NCI-H446 treated with DMSO at 0.1 percent for 48 hours (cell line): ENCODE data around the gene CTDP1.
"Not testable (repeated sequence)": the region's sequence is repeated elsewhere in the genome, so short reads cannot be mapped to it uniquely, and the experiment has no call there.

ENCODE experiments used
- DNase-seq: peaks from one replicate; lab custom pipeline; 2025; lab: John Stamatoyannopoulos, UW

Gene CTDP1

GRCh38 chr18:79740521-79741361, 61.1 kb downstream of the CTDP1 start:
- DNase-seq = no peak

DNA sequence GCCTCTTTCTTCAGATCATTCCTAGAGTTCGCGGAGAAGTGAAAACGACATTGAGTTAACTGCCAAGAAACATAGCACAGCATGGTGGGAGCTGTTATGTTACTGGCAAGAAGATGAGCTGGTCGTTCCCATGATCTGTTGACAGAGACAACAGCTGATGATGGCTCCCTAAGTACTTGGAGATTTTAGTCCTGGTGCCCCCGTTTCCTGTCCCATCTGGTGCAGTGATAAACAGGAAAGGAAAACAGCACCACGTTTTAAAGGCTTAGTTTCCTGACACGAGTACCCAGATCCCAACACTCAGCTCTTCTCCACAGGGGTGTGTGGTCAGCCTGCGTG, 61.7 kb downstream of the CTDP1 start:
- DNase-seq = no peak

DNA sequence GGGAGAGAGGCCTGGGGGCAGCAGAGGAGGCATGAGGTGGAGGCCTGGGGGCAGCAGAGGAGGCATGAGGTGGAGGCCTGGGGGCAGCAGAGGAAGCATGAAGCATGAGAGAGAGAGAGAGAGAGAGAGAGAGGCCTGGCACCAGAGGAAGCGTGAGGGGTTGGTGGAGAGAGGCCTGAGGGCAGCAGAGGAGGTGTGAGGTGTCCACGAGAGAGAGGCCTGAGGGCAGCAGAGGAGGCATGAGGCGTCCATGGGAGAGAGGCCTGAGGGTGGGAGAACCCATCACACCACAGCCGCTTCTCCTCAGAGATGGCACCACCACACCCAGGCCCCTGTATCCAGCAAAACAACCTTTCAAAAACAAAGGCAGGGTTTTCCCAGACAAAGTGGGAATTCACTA, 62.5 kb downstream of the CTDP1 start:
- no peak for DNase-seq

DNA sequence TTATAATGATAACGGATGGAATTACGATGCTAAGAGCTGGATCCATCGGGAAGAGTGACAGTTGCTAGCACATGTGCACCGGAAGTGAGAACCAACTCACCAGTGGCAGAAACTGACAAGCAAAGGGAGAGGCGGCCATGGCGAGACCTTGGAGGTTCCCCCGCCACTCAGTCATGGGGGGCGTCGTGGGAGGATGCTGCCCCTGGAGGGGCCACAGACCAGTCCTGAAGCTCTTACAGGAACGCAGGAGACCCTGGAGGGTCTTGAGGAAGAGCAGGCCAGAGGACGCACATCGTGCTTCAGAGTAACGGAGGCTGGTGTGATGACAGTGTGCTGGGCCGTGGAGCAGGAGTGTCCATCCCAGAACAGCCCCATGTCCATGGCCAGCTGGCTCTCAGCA, 65.0 kb downstream of the CTDP1 start:
- DNase-seq = no peak

GRCh38 chr18:79746730-79747129, 67.1 kb downstream of the CTDP1 start:
- no peak for DNase-seq

DNA sequence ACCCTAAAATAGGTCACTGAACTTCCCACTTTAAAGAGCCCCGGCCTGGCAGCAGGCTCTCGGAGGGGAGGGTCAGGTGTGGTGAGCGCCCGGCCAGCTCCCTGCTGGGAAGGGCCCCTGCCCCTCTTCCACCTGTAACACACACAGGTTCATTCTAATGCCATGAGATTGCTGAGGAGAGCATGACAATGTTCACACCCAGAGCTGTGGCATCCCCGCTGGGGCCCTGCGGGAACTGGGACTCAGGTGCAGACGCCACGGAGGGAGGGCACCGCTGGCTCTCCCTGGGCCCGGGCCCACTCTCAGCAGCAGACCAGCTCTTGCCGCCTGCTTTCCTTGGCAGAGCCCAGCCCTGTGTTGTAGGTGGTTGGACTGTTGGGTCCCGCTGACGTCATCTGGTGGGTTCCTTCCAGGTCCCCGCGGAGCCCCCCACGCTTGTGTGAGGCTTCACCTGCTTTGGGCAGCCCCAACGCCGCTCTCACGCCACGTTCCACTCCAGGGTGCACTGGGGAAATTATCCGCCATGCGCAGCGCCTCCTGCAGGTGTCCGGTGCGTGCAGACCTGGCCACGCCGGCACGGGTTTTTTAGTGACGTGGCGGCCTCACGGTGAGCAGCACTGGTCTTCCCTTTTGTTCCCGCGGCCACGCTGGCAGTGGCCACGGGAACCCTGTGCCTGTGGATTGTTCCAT, 67.7 kb downstream of the CTDP1 start:
- DNase-seq = no peak

DNA sequence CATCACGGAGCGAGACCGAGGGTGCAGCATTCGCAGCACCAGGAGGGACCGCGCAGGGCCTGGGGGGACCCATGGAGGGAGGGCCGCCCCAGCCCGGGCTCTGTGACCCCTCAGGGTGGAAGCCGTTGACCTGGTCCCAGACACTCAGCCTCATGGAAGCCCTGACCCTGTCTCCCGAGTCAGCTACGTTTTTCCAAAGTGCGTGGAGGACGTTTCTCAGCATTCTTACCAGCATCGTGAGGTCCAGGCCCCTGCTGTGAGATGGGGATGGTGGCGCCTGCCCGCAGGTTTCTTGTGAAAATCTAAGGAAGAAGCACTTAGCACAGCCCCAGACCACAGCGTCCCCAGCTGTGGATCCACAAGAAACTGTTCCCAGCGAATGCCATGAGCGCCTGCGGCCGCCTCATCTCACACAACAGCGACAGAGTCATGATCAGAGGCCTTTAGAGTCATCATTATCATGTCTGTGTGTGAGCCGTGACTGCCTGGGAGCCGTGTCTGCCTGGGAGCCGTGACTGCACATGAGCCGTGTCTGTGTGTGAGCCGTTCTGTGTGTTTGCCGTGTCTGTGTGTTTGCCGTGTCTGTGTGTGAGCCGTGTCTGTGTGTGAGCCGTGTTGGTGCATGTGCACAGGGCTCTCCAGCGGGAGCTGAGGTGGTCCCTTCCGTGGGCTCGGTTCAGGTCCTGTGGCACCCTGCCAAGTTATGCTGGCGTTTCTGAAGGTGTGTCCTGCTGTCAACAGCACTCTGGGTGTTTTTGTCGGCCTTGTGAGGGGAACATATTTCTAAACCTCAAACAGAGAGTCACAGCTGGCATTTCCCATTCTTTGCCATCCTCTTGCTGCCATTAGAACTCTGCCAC, 68.9 kb downstream of the CTDP1 start:
- DNase-seq = no peak

GRCh38 chr18:79749251-79750191, 69.9 kb downstream of the CTDP1 start:
- DNase-seq = no peak

- no peak for DNase-seq
Observed at GRCh38 chr18:79750980-79751571, 71.5 kb downstream of the CTDP1 start.

DNA sequence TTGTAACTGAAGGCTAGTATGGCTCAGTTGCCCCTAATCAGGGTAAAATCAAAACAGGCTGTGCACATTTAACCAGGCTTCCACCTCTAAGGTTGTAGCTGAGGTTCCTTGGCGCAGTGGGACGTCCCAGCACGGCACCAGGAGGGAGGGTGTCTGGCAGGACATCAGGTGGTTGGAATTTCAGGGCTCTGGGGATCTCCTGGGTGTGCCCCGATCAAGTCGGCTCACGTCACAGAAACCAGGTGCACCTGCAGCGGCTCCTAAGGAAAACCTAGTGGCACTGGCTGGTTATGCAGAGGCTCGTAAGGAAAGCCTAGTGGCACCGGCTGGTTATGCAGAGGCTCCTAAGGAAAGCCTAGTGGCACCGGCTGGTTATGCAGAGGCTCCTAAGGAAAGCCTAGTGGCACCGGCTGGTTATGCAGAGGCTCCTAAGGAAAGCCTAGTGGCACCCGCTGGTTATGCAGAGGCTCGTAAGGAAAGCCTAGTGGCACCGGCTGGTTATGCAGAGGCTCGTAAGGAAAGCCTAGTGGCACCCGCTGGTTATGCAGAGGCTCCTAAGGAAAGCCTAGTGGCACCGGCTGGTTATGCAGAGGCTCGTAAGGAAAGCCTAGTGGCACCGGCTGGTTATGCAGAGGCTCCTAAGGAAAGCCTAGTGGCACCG, 72.4 kb downstream of the CTDP1 start:
- DNase-seq = not testable (repeated sequence)

DNA sequence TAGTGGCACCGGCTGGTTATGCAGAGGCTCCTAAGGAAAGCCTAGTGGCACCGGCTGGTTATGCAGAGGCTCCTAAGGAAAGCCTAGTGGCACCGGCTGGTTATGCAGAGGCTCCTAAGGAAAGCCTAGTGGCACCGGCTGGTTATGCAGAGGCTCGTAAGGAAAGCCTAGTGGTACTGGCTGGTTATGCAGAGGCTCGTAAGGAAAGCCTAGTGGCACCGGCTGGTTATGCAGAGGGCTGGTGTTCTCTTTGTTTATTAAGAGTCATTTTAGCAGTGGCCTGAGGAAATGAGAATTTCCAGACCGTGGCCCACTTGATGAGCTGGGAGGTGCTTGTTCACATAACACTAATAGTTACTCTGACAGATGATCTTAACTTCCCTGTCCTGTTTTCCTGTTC, 73.3 kb downstream of the CTDP1 start:
- not testable (repeated sequence) for DNase-seq

DNA sequence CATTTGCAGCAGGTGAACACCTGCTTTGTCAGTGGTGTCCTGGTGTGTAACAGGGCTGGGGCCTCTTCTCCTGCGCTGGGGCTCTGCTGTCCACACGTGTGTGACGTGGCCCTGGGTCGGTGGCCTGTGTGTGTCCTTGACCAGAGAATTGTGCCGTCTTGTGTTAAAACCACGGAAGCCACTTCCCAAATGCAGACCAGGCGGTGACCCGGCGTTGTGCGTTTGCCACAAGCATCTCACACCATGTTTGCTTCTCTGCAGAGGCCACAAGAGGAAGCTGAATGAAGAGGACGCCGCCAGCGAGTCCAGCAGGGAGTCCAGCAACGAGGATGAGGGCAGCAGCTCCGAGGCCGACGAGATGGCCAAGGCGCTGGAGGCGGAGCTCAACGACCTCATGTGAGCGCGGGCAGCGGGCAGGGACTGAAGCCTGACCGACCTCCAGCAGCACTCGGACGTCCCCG, 73.8 kb downstream of the CTDP1 start:
- DNase-seq = no peak

DNA sequence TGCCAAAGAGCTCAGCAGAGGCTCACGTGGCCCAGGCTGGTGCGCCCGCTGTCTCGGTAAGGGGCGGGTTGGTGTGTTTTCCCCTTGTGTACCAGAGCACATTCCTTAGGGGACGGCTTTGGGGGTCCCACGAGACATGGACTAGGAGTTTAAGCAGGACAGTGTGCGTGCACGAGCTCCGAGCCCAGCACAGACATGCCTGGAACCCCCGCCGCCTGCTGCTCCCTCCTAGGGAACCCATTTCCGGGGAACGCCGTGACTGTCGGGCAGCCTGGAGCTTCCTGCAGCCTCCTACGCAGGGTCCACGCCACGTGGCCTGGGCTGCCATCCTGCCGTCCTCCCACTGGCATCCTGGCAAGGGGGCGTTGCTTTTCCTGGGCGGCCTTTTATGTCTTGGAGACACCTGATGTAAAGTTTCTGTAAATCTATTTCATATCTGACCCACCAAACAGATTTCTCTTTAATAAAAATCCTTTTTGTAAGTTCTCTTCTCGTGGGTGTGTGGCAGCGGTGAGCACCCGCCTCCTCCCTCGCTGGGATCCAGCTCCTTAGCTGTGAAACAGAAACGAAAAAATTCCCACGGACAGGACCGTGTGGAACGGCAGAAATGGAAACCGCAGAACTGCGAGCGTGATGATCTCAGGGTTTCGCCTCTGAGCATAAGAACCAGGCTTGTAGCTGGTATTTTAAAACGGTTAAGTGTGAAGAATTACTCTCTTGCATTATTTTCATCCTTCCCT, 74.6 kb downstream of the CTDP1 start:
- DNase-seq = no peak

DNA sequence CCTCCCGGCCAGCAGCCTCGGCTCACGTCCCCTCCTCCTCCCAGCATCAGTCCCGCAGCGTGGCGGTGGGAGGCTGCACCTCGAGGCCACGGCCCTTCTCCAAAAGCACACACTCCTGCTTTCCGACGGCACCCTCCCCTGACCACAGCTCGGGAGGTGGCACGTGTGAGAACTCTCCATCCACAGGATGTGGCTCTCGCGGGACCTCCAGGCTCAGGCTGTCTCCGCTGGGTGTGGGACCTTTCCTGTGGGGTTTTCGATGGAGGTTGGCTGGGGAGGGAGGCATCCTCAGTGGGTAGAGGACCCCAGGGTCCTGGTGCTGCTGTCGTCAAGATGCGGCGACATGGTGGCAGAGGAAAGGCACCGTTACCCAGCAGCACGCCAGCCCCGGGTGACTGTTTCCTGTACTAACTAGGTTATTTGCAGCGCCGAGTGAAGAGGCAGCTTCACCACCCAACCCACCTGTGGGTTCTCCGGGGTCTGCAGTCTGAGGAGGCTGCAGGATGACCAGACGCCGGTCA, 75.3 kb downstream of the CTDP1 start:
- no peak for DNase-seq

DNA sequence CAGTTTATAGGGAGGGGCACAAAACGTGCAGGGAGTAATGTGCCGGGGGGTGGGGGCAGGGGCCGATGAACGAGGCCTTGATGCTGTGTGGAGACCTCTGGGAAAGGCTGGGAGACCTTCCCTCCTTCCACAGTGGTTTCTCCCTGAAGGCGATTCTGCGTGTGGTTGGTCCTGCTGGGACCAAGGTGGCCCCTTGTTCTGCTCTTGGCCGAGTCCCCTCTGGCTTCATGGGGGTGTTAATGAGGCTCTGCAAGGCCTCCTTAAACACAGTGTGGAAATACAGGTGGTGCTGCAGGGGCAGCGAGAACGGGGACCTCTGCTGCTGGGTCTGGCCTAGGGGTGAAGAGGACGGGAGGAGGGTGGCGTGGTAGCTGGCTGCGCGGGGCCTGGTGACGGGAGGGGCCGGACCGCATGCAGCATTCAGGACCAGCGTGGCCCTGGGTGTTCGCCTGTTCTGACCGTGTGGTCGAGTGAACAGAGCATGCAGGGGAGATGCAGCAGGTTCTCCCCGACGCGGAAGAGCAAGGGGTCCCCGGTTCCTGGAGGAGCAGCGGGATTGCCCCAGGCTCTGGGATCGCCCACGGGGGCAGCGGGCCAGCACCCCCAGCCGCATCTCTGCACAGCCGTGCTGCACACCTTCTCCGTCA, 76.0 kb downstream of the CTDP1 start:
- no peak for DNase-seq

DNA sequence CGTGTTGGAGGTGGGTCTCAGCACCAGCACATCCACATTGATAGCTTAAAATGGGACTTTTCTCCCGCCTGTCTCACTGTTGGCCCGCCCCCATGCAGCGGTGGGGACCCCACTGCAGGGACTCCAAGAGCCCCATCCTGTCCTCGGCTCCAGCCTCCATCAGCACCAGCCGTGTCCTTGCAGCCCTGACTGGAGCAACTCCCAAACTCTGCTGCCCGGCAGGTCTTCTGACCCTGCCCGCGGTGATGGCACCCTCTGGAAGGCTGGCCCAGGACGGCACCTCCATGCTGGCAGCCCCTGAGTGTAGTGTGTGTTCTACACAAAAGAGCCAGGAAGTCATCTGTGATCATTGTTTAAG, 76.5 kb downstream of the CTDP1 start:
- DNase-seq = no peak

DNA sequence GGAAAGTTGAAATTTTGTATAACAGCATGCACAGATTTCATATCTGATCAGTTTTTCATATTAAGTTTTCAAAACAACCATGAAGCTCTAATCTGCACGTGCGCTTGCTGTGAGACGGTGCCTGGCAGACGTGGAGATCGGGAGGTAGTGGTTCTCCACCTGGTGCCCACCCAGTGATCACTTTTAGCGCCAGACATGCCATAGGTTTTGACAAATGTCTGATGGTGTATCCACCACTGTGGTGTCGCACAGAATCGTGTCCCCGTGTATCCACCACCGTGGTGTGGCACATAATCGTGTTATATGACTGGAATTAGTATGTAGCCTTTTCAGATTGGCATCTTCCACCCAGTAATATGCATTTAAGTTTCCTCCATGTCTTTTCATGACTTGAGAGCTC, 77.2 kb downstream of the CTDP1 start:
- no peak for DNase-seq

DNA sequence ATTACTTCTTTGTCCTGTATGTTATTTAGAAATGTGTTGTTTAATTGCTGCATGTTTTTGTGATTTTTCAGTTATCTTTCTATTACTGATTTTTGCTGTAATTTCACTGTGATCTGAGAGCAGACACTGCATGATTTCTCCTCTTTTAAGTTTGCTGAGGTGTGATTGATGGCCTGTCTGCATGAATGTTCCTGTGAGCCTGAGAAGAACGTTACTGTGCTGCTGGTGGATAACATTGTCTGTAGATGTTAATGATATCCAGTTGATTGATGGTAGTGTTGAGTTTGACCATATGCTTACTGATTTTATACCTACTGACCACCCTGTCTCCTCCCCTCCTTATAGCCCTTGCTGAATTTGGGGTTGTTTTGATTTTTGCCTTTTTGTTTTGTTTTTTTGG, 80.7 kb downstream of the CTDP1 start:
- DNase-seq = no peak

DNA sequence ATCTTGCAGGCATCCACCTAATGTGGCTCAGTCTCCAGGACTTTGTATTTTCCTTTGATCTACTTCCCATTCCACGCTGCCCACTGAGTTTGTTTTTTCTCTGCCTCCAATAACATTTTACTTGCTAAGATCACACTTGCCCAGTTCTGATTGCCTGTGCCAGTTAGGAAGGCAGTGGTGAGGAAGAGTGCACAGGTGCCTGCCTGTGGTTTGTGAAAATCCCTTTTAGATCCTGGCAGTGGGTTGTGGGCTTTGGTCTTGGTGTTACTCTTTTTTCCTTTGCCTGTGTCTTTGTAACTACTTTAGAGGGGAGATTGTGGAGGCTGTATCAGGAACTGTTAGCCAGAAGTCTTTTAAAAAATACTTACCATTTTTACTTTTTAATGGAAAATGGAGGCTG, 81.3 kb downstream of the CTDP1 start:
- DNase-seq = no peak
